DOHH2 (cell line): ENCODE results near the gene TRAK2.

Source experiments
- H3F3A ChIP-seq: fragments of 200-600 bp; sonication (generic), shearing (Covaris generic); 2 replicates; pipeline ENCODE4 v1.6.0; 2016; ENCODE audit warnings: antibody characterized with exemption, mild to moderate bottlenecking; ENCODE audit not compliant: control insufficient read depth, insufficient read depth
- H3K27ac ChIP-seq: fragments of 200-600 bp; sonication (generic); 2 replicates; pipeline ENCODE4 v1.5.1; 2014; ENCODE audit warnings: low read depth, mild to moderate bottlenecking, low read length, moderate library complexity
- H3K27me3 ChIP-seq: fragments of 200-600 bp; sonication (generic); 2 replicates; pipeline ENCODE4 v1.6.1; 2014; ENCODE audit warnings: mild to moderate bottlenecking, low read length, mixed read lengths; ENCODE audit not compliant: control insufficient read depth
- H3K36me3 ChIP-seq: fragments of 200-600 bp; sonication (generic); 2 replicates; pipeline ENCODE4 v1.6.1; 2014; ENCODE audit warnings: mild to moderate bottlenecking, low read length, moderate library complexity, mixed read lengths; ENCODE audit not compliant: control insufficient read depth
- H3K4me1 ChIP-seq: fragments of 200-600 bp; sonication (generic); 2 replicates; pipeline ENCODE4 v1.6.1; 2014; ENCODE audit warnings: mild to moderate bottlenecking, low read length, mixed read lengths; ENCODE audit not compliant: control insufficient read depth
- H3K4me2 ChIP-seq: fragments of 200-600 bp; sonication (generic); 2 replicates; pipeline ENCODE4 v1.6.0; 2014; ENCODE audit warnings: mild to moderate bottlenecking, low read length, moderate library complexity
- H3K4me3 ChIP-seq: fragments of 200-600 bp; sonication (generic); 2 replicates; pipeline ENCODE4 v1.5.1; 2014; ENCODE audit warnings: mild to moderate bottlenecking, low read length, mixed read lengths
- H3K79me2 ChIP-seq: fragments of 200-600 bp; sonication (generic); 2 replicates; pipeline ENCODE4 v1.6.1; 2014; ENCODE audit warnings: mild to moderate bottlenecking, low read length, mixed read lengths; ENCODE audit not compliant: control insufficient read depth
- H3K9me2 ChIP-seq: fragments of 200-600 bp; sonication (generic); replicated peaks from 2 replicates; pipeline ENCODE4 v1.6.1; 2014; ENCODE audit warnings: mild to moderate bottlenecking, low read length, mixed read lengths; ENCODE audit not compliant: control insufficient read depth
- H3K9me3 ChIP-seq: fragments of 200-600 bp; sonication (generic); 2 replicates; pipeline ENCODE4 v1.6.1; 2014; ENCODE audit warnings: antibody characterized with exemption, low read length, mixed read lengths; ENCODE audit not compliant: control insufficient read depth, insufficient read depth
- H4K20me1 ChIP-seq: fragments of 200-600 bp; sonication (generic); 2 replicates; pipeline ENCODE4 v1.6.0; 2014; ENCODE audit warnings: low read depth, mild to moderate bottlenecking, antibody characterized with exemption, low read length, moderate library complexity; ENCODE audit not compliant: control insufficient read depth, insufficient read depth
- EZH2phosphoT487 ChIP-seq: fragments of 200-600 bp; sonication (generic); IDR thresholded peaks from 2 replicates; pipeline ENCODE4 v1.6.1; 2017; ENCODE audit warnings: borderline replicate concordance, mild to moderate bottlenecking, antibody characterized with exemption, low read length, moderate library complexity, mixed read lengths
- TF ChIP-seq, protein P1 (sequence below): fragments of 200-600 bp; sonication (generic); IDR thresholded peaks from one replicate; pipeline ENCODE4 v1.5.1; 2014; ENCODE audit warnings: antibody characterized with exemption, mild to moderate bottlenecking, low read depth, low read length; ENCODE audit not compliant: poor library complexity, severe bottlenecking

The TRAK2 gene

DNA sequence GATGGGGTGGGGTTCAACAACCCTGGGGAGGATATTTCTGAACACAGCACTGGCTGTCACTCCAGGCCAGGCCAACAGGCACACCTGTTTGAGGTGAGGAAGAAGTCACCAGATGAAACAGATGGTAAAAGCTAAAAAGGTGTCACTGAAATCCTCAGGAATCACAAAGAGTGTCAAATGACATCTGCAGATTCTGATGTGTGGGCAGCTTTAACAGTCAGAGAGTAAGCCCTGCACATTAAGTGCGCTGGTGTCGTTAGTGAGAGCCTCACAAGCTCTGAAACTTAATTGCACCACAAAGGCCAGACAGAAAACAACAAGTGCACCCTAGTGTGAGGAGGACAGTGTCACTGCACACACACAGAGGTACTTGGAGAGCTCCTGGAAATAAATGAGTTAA, 107.7 kb downstream of the TRAK2 start:
- peaks cover 28% of the 10 kb centered on the region for H3K4me1 ChIP-seq
- H3K4me2 ChIP-seq = no peak overlapping the region
- H3K79me2 ChIP-seq = no peaks in the 10 kb centered on the region
- H3K36me3 ChIP-seq = no peaks in the 10 kb centered on the region
- no peaks in the 10 kb centered on the region for H3K9me3 ChIP-seq
- no peaks in the 10 kb centered on the region; the same call in 1 of the 2 replicates for H3K9me2 ChIP-seq
- H3K4me3 ChIP-seq = no peak overlapping the region
- no peaks in the 10 kb centered on the region for H4K20me1 ChIP-seq
- H3K27me3 ChIP-seq = no peaks in the 10 kb centered on the region
- H3K27ac ChIP-seq = no peak overlapping the region
- no peaks in the 10 kb centered on the region for H3F3A ChIP-seq
- TF ChIP-seq, protein P1, sequence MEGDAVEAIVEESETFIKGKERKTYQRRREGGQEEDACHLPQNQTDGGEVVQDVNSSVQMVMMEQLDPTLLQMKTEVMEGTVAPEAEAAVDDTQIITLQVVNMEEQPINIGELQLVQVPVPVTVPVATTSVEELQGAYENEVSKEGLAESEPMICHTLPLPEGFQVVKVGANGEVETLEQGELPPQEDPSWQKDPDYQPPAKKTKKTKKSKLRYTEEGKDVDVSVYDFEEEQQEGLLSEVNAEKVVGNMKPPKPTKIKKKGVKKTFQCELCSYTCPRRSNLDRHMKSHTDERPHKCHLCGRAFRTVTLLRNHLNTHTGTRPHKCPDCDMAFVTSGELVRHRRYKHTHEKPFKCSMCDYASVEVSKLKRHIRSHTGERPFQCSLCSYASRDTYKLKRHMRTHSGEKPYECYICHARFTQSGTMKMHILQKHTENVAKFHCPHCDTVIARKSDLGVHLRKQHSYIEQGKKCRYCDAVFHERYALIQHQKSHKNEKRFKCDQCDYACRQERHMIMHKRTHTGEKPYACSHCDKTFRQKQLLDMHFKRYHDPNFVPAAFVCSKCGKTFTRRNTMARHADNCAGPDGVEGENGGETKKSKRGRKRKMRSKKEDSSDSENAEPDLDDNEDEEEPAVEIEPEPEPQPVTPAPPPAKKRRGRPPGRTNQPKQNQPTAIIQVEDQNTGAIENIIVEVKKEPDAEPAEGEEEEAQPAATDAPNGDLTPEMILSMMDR = no peak
- TF ChIP-seq EZH2phosphoT487 = no peak

DNA sequence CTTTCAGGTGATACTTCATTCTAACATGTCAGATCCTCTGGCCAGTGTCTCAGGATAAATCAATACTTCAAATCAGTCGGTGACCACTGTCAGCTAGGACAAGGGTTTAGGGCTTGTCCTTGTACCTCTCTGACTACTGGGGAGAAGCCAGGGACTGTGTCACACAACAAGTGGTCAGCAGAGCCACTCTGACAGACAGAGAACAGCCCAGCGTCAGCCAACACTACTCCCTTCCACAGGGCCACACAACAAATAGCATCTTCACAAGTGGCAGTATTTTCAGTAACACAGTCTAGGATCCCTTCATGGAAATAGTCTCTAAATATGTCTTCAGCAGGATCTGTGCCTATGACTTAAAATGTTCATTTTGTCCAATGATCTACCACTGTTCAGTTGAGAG, 108.3 kb downstream of the TRAK2 start:
- H4K20me1 ChIP-seq = no peaks in the 10 kb centered on the region
- H3K4me2 ChIP-seq = no peak overlapping the region
- H3K27me3 ChIP-seq = no peaks in the 10 kb centered on the region
- H3K4me1 ChIP-seq = peaks cover 28% of the 10 kb centered on the region
- no peaks in the 10 kb centered on the region; the same call in 1 of the 2 replicates for H3K9me2 ChIP-seq
- no peaks in the 10 kb centered on the region for H3K36me3 ChIP-seq
- TF ChIP-seq EZH2phosphoT487 = no peak
- TF ChIP-seq, protein P1 = no peak
- no peaks in the 10 kb centered on the region for H3F3A ChIP-seq
- no peak overlapping the region for H3K27ac ChIP-seq
- no peaks in the 10 kb centered on the region for H3K9me3 ChIP-seq
- no peaks in the 10 kb centered on the region for H3K79me2 ChIP-seq
- no peak overlapping the region for H3K4me3 ChIP-seq

DNA sequence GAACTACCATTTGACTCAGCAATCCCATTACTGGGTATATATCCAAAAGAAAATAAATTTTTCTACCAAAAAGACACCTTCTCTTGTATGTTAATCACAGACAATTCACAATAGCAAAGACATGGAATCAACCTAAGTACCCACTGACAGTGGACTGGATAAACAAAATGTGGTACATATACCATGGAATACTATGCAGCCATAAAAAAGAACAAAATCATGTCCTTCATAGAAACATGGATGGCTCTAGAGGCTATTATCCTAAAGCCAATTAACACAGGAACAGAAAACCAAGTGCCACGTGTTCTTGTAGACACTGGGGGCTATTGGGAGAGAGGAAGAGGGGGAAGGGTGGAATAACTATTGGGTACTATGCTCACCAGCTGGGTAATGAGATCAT, 121.8 kb downstream of the TRAK2 start:
- Histone ChIP-seq H3F3A (no peaks in the 10 kb centered on the region), H3K27me3 (no peaks in the 10 kb centered on the region), H3K4me2 (no peak overlapping the region), H3K27ac (no peak overlapping the region), H3K4me1 (no peaks in the 10 kb centered on the region), H3K36me3 (no peaks in the 10 kb centered on the region), H3K4me3 (no peak overlapping the region), H3K9me2 (no peaks in the 10 kb centered on the region), H3K79me2 (no peaks in the 10 kb centered on the region), H4K20me1 (no peaks in the 10 kb centered on the region), H3K9me3 (no peaks in the 10 kb centered on the region)
- TF ChIP-seq, protein P1 = no peak
- no peak for TF ChIP-seq EZH2phosphoT487

DNA sequence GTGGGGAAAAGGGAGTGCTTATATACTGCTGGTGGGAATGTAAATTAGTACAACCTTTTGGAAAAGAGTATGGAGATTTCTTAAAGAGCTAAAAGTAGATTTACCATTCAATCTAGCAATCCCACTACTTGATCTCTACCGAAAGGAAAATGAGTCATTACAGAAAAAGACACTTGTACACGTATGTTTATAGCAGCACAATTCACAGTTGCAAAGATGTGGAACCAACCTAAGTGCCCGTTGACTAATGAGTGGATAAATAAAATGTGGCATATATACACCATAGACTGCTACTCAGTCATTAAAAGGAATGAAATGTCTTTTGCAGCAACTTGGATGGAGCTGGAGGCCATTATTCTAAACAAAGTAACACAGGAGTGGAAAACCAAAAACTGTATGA, 123.6 kb downstream of the TRAK2 start:
- Histone ChIP-seq H3F3A (no peaks in the 10 kb centered on the region), H3K27ac (no peak overlapping the region), H3K79me2 (no peaks in the 10 kb centered on the region), H4K20me1 (no peaks in the 10 kb centered on the region), H3K27me3 (no peaks in the 10 kb centered on the region), H3K9me2 (no peaks in the 10 kb centered on the region), H3K4me2 (no peak overlapping the region), H3K4me1 (no peaks in the 10 kb centered on the region), H3K4me3 (no peak overlapping the region), H3K36me3 (no peaks in the 10 kb centered on the region), H3K9me3 (no peaks in the 10 kb centered on the region)
- no peak for TF ChIP-seq EZH2phosphoT487
- TF ChIP-seq, protein P1 = no peak
